WTC11 (cell line): ENCODE data around the gene ZNF775. TPM values are rescaled to one million over a fixed set of nuclear protein-coding genes. Genes with fewer than 3 reads are reported as not detected.

Experiments
- ATAC-seq: fragments of 200-7000 bp; cut with Tn5 transposase; 2 replicates; pipeline ENCODE4 v1.10.0; 2021; ENCODE audit warnings: mild to moderate bottlenecking, moderate library complexity
- CTCF ChIA-PET: fragments of 300-600 bp; sonication (Branson Sonifier 250); formaldehyde crosslinking; loops from one replicate; lab custom pipeline; 2021; ENCODE audit warnings: antibody characterized with exemption; lab: Charles Lee
- POLR2A ChIA-PET: fragments of 350-600 bp; sonication (Branson Sonifier 250); formaldehyde crosslinking; loops from one replicate; lab custom pipeline; 2021; ENCODE audit warnings: antibody characterized with exemption; lab: Charles Lee
- DNase-seq: peaks from one replicate; pipeline ENCODE4 v3.0.0; 2021; ENCODE audit warnings: low spot score
- H3K27ac Mint-ChIP-seq: 2 replicates; pipeline ENCODE4 v1.8.0; 2021; ENCODE audit warnings: mixed read lengths
- H3K27me3 Mint-ChIP-seq: 2 replicates; pipeline ENCODE4 v1.8.0; 2021; ENCODE audit warnings: low read depth, mild to moderate bottlenecking, moderate library complexity, mixed read lengths
- H3K36me3 Mint-ChIP-seq: 2 replicates; pipeline ENCODE4 v1.8.0; 2021; ENCODE audit warnings: mixed read lengths
- H3K4me1 Mint-ChIP-seq: 2 replicates; pipeline ENCODE4 v1.8.0; 2022; ENCODE audit warnings: mixed read lengths
- H3K4me3 Mint-ChIP-seq: 2 replicates; pipeline ENCODE4 v1.8.0; 2021; ENCODE audit warnings: mild to moderate bottlenecking, moderate library complexity, mixed read lengths
- H3K9me3 Mint-ChIP-seq: 2 replicates; pipeline ENCODE4 v1.8.0; 2021; ENCODE audit warnings: mixed read lengths
- CREB1 ChIP-seq: sonication (generic); formaldehyde crosslinking; IDR thresholded peaks from 2 replicates; pipeline ENCODE4 v1.8.0; 2023; ENCODE audit warnings: mild to moderate bottlenecking, missing genetic modification reagents
- GRHL2 ChIP-seq: fragments of 250-450 bp; sonication (Bioruptor Pico); IDR thresholded peaks from 2 replicates; pipeline ENCODE4 v1.8.0; 2022; ENCODE audit warnings: mild to moderate bottlenecking, moderate library complexity; ENCODE audit not compliant: insufficient replicate concordance, severe bottlenecking
- JAZF1 ChIP-seq: fragments of 250-450 bp; sonication (Bioruptor Pico); IDR thresholded peaks from 2 replicates; pipeline ENCODE4 v1.9.0; 2021; ENCODE audit warnings: moderate library complexity, mild to moderate bottlenecking, inconsistent platforms
- OVOL2 ChIP-seq: fragments of 250-450 bp; sonication (Bioruptor Pico); IDR thresholded peaks from 2 replicates; pipeline ENCODE4 v1.9.0; 2021; ENCODE audit warnings: mild to moderate bottlenecking, borderline replicate concordance
- SMAD4 ChIP-seq: sonication (generic); formaldehyde crosslinking; IDR thresholded peaks from 2 replicates; pipeline ENCODE4 v1.8.0; 2022; ENCODE audit warnings: mild to moderate bottlenecking, missing genetic modification reagents
- TP53 ChIP-seq: sonication (generic); formaldehyde crosslinking; IDR thresholded peaks from 2 replicates; pipeline ENCODE4 v1.8.1; 2023; ENCODE audit warnings: mild to moderate bottlenecking, missing genetic modification reagents
- ZNF263 ChIP-seq: sonication (generic); formaldehyde crosslinking; IDR thresholded peaks from 2 replicates; pipeline ENCODE4 v1.8.1; 2022; ENCODE audit warnings: low read depth, mild to moderate bottlenecking, moderate library complexity, missing genetic modification reagents
- ZNF396 ChIP-seq: fragments of 250-450 bp; sonication (Bioruptor Pico); IDR thresholded peaks from 2 replicates; pipeline ENCODE4 v1.8.0; 2021; ENCODE audit warnings: mild to moderate bottlenecking, moderate library complexity, borderline replicate concordance
- ZNF671 ChIP-seq: fragments of 250-450 bp; sonication (Bioruptor Pico); IDR thresholded peaks from 2 replicates; pipeline ENCODE4 v1.8.0; 2021; ENCODE audit warnings: mild to moderate bottlenecking
- total RNA-seq: library from RNA; stranded (reverse); gene quantifications from 3 replicates; pipeline ENCODE4 v1.2.3, GENCODE V29; 2021
- TF ChIP-seq, protein P1 (sequence below): fragments of 200-600 bp; IDR thresholded peaks from 2 replicates; pipeline ENCODE4 v1.8.0; 2022; ENCODE audit warnings: antibody characterized with exemption
- TF ChIP-seq, protein P2 (sequence below): sonication (generic); formaldehyde crosslinking; IDR thresholded peaks from 2 replicates; pipeline ENCODE4 v1.8.0; 2022; ENCODE audit warnings: missing genetic modification reagents
- TF ChIP-seq, protein P3 (sequence below): sonication (generic); formaldehyde crosslinking; IDR thresholded peaks from 2 replicates; pipeline ENCODE4 v1.8.1; 2022; ENCODE audit warnings: mild to moderate bottlenecking, moderate library complexity, missing genetic modification reagents
- TF ChIP-seq, protein P4 (sequence below): sonication (generic); formaldehyde crosslinking; IDR thresholded peaks from 2 replicates; pipeline ENCODE4 v1.8.0; 2023; ENCODE audit warnings: missing genetic modification reagents
- TF ChIP-seq, protein P5 (sequence below): sonication (generic); formaldehyde crosslinking; conservative IDR thresholded peaks from 2 replicates; pipeline ENCODE4 v1.8.1; 2023; ENCODE audit warnings: mild to moderate bottlenecking, low read depth, missing genetic modification reagents, moderate library complexity

ZNF775 gene
- total RNA-seq, 1 experiment from 2014 or later = 25.4 TPM

DNA sequence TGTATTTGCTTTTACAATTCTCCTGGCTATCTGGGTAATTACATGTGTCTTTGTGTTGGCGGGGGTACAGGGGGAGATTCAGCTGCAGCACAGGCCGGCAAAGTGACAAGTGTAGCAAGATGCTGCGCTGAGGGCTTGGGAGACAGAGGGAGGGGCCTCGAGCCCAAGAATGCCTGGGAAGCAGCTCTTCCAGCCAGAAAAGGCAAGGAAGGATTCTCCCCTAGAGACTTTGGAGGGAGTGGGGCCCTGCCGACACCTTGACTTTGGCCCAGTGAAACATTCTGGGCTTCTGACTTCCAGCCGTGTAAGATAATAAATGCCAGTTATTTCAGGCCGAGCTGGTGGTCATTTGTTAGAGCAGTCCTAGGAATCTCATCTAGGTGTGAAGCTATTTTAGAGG lies 17.7 kb upstream of the ZNF775 start (continued):
- TF ChIP-seq JAZF1 (no peak), SMAD4 (no peak), OVOL2 (no peak), ZNF671 (CRISPR knock-in tag) (no peak), ZNF263 (CRISPR knock-in tag) (no peak), CREB1 (CRISPR knock-in tag) (no peak)
- TF ChIP-seq, protein P1, sequence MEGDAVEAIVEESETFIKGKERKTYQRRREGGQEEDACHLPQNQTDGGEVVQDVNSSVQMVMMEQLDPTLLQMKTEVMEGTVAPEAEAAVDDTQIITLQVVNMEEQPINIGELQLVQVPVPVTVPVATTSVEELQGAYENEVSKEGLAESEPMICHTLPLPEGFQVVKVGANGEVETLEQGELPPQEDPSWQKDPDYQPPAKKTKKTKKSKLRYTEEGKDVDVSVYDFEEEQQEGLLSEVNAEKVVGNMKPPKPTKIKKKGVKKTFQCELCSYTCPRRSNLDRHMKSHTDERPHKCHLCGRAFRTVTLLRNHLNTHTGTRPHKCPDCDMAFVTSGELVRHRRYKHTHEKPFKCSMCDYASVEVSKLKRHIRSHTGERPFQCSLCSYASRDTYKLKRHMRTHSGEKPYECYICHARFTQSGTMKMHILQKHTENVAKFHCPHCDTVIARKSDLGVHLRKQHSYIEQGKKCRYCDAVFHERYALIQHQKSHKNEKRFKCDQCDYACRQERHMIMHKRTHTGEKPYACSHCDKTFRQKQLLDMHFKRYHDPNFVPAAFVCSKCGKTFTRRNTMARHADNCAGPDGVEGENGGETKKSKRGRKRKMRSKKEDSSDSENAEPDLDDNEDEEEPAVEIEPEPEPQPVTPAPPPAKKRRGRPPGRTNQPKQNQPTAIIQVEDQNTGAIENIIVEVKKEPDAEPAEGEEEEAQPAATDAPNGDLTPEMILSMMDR = no peak
- TF ChIP-seq, protein P2, sequence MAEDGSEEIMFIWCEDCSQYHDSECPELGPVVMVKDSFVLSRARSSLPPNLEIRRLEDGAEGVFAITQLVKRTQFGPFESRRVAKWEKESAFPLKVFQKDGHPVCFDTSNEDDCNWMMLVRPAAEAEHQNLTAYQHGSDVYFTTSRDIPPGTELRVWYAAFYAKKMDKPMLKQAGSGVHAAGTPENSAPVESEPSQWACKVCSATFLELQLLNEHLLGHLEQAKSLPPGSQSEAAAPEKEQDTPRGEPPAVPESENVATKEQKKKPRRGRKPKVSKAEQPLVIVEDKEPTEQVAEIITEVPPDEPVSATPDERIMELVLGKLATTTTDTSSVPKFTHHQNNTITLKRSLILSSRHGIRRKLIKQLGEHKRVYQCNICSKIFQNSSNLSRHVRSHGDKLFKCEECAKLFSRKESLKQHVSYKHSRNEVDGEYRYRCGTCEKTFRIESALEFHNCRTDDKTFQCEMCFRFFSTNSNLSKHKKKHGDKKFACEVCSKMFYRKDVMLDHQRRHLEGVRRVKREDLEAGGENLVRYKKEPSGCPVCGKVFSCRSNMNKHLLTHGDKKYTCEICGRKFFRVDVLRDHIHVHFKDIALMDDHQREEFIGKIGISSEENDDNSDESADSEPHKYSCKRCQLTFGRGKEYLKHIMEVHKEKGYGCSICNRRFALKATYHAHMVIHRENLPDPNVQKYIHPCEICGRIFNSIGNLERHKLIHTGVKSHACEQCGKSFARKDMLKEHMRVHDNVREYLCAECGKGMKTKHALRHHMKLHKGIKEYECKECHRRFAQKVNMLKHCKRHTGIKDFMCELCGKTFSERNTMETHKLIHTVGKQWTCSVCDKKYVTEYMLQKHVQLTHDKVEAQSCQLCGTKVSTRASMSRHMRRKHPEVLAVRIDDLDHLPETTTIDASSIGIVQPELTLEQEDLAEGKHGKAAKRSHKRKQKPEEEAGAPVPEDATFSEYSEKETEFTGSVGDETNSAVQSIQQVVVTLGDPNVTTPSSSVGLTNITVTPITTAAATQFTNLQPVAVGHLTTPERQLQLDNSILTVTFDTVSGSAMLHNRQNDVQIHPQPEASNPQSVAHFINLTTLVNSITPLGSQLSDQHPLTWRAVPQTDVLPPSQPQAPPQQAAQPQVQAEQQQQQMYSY (CRISPR knock-in tag) = no peak
- TF ChIP-seq, protein P3, sequence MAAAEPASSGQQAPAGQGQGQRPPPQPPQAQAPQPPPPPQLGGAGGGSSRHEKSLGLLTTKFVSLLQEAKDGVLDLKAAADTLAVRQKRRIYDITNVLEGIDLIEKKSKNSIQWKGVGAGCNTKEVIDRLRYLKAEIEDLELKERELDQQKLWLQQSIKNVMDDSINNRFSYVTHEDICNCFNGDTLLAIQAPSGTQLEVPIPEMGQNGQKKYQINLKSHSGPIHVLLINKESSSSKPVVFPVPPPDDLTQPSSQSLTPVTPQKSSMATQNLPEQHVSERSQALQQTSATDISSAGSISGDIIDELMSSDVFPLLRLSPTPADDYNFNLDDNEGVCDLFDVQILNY (CRISPR knock-in tag) = no peak

DNA sequence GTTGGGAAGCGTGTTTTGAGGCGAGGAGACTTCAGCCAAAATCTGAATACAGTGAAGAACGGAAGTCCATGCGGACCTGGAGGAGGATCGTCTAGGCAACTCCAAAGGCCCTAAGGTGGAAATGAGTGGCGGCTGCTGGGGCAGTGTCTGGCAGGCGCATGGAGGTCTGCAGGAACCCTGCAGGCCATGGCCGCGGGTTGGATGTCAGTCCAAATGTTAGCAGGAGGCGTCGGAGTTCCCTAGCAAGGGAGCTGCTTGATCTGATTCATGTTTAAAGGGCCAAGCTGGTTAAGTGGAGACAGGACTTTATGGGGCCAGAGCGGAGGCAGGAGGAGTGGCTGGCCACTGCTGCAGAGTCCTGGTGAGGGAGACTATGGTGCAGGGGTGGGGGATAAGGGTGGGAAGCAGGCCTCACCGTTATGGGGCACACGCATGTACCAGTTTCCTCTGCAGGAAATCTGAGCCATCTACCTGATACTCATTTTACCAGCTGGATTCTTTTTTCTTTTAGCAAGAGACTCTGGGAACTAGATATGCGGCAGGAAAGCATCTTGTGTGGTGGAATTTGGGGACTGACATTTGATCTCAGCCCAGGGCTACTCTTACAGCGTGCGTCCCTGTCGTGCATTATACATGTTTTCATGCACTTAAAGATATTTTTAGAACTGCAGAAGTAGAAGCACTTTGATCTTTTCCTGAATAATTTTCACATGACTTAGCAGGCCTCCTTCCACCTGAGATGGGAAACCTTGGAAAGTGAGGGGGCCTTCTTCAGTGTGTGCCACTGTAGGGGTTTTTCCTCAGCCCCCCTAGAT lies 17.1 kb upstream of the ZNF775 start:
- Mint-ChIP-seq H3K27me3 (no peaks in the 10 kb centered on the region; the same call in 1 of the 2 replicates), H3K4me1 (peaks cover 56% of the 10 kb centered on the region), H3K4me3 (no peak overlapping the region), H3K36me3 (no peaks in the 10 kb centered on the region), H3K9me3 (no peaks in the 10 kb centered on the region; the same call in 1 of the 2 replicates), H3K27ac (peak overlapping the region; percentile 6; the same call in 1 of the 2 replicates)
- ChIA-PET CTCF (interaction anchor here (0.9 to 1.7 kb wide), 9 partner anchors 10 to 27 kb away, joined by 3 to 7 read pairs (median 4); no protein-coding TSS in a partner anchor), POLR2A (interaction anchor here (1.3 to 2.7 kb wide), 2 partner anchors 22 to 27 kb away, joined by 3 to 9 read pairs; no protein-coding TSS in a partner anchor)
- TF ChIP-seq TP53 (CRISPR knock-in tag) (no peak), GRHL2 (CRISPR knock-in tag) (no peak), ZNF396 (CRISPR knock-in tag) (no peak)
- TF ChIP-seq, protein P4, sequence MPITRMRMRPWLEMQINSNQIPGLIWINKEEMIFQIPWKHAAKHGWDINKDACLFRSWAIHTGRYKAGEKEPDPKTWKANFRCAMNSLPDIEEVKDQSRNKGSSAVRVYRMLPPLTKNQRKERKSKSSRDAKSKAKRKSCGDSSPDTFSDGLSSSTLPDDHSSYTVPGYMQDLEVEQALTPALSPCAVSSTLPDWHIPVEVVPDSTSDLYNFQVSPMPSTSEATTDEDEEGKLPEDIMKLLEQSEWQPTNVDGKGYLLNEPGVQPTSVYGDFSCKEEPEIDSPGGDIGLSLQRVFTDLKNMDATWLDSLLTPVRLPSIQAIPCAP (CRISPR knock-in tag) = no peak
- TF ChIP-seq, protein P5, sequence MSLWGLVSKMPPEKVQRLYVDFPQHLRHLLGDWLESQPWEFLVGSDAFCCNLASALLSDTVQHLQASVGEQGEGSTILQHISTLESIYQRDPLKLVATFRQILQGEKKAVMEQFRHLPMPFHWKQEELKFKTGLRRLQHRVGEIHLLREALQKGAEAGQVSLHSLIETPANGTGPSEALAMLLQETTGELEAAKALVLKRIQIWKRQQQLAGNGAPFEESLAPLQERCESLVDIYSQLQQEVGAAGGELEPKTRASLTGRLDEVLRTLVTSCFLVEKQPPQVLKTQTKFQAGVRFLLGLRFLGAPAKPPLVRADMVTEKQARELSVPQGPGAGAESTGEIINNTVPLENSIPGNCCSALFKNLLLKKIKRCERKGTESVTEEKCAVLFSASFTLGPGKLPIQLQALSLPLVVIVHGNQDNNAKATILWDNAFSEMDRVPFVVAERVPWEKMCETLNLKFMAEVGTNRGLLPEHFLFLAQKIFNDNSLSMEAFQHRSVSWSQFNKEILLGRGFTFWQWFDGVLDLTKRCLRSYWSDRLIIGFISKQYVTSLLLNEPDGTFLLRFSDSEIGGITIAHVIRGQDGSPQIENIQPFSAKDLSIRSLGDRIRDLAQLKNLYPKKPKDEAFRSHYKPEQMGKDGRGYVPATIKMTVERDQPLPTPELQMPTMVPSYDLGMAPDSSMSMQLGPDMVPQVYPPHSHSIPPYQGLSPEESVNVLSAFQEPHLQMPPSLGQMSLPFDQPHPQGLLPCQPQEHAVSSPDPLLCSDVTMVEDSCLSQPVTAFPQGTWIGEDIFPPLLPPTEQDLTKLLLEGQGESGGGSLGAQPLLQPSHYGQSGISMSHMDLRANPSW = no peak
- peak; percentile 25 for ATAC-seq
- peak; percentile 18 for DNase-seq
